Smooth muscle cell (in vitro differentiated cells): ENCODE data around the gene SUDS3. TPM values are rescaled to one million over a fixed set of nuclear protein-coding genes. Genes with fewer than 3 reads are reported as not detected.

Source experiments
- DNase-seq: peaks from one replicate; lab custom pipeline; 2025; ENCODE audit not compliant: unreplicated experiment; lab: John Stamatoyannopoulos, UW
- H2AFZ ChIP-seq: fragments of 200-600 bp; sonication (generic); 2 replicates; pipeline ENCODE4 v1.6.0; 2016; ENCODE audit warnings: antibody characterized with exemption, low read depth, mild to moderate bottlenecking
- H3F3A ChIP-seq: fragments of 200-600 bp; sonication (generic); 2 replicates; pipeline ENCODE4 v1.6.0; 2017; ENCODE audit warnings: antibody characterized with exemption, low read depth
- H3K27ac ChIP-seq: fragments of 200-600 bp; sonication (generic); 2 replicates; pipeline ENCODE4 v1.5.1; 2016; ENCODE audit warnings: low read depth, mild to moderate bottlenecking
- H3K27me3 ChIP-seq: fragments of 200-600 bp; sonication (generic); 2 replicates; pipeline ENCODE4 v1.6.1; 2016; ENCODE audit warnings: low read depth, mild to moderate bottlenecking
- H3K36me3 ChIP-seq: fragments of 200-600 bp; sonication (generic); 2 replicates; pipeline ENCODE4 v1.5.1; 2016; ENCODE audit warnings: low read depth
- H3K4me1 ChIP-seq: fragments of 200-600 bp; sonication (generic); 2 replicates; pipeline ENCODE4 v1.5.1; 2016; ENCODE audit warnings: low read depth
- H3K4me2 ChIP-seq: fragments of 200-600 bp; sonication (generic); 2 replicates; pipeline ENCODE4 v1.6.0; 2016; ENCODE audit warnings: mild to moderate bottlenecking
- H3K4me3 ChIP-seq: fragments of 200-600 bp; sonication (generic); 2 replicates; pipeline ENCODE4 v1.5.1; 2016; ENCODE audit warnings: mild to moderate bottlenecking
- H3K79me2 ChIP-seq: fragments of 200-600 bp; sonication (generic); 2 replicates; pipeline ENCODE4 v1.6.0; 2016; ENCODE audit warnings: low read depth, mild to moderate bottlenecking
- H3K9ac ChIP-seq: fragments of 200-600 bp; sonication (generic); 2 replicates; pipeline ENCODE4 v1.6.0; 2016; ENCODE audit warnings: low read depth
- H3K9me3 ChIP-seq: fragments of 200-600 bp; sonication (generic); replicated peaks from 2 replicates; pipeline ENCODE4 v1.5.1; 2016; ENCODE audit warnings: low read depth
- H4K20me1 ChIP-seq: fragments of 200-600 bp; sonication (generic); 2 replicates; pipeline ENCODE4 v1.6.0; 2016; ENCODE audit warnings: low read depth
- CTCF ChIP-seq: fragments of 200-600 bp; sonication (generic); IDR thresholded peaks from 2 replicates; pipeline ENCODE4 v1.5.1; 2017; ENCODE audit warnings: borderline replicate concordance, mild to moderate bottlenecking, antibody characterized with exemption; ENCODE audit not compliant: insufficient read depth, poor library complexity, severe bottlenecking
- WGBS: methylation state at CpG from one replicate; pipeline ENCODE4 v1.1.7; 2016; ENCODE audit warnings: low lambda C conversion rate; 5-methylcytosine and 5-hydroxymethylcytosine counted together
- polyA plus RNA-seq: library from polyadenylated mRNA; unstranded; fragments of >200 nt; fragmentation: Nextera tagmentation; extraction: Ambion mirVana; gene quantifications from 2 replicates; pipeline ENCODE4 v1.2.1, GENCODE V29; 2016
- total RNA-seq: library from RNA; depleted of rRNA; stranded (reverse); fragments of >200 nt; gene quantifications from 2 replicates; pipeline ENCODE4 v1.2.3, GENCODE V29; 2014

SUDS3 gene
- total and polyA plus RNA-seq, 2 experiments from 2014 or later, result 11.4 to 58.2 TPM

DNA sequence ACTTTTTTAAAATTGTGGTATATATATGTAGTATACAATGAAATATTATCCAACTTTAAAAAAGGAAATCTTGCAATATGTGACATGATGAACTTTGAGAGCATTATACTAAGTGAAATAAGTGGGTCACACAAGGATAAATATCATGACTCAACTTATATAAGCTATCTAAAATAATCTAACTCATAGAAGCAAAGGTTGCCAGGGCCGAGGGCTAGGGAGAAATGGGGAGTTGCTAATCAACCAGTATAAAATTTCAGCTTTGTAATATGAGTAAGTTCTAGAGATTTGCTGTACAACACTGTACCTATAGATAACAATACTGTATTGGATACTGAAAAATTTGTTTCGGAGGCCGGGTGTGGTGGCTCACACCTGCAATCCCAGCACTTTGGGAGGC lies 42.1 kb upstream of the SUDS3 start:
- no peaks in the 10 kb centered on the region for H3K79me2 ChIP-seq
- WGBS, result 92% methylated on average over 3 of the region's 3 CpGs
- H3K9ac ChIP-seq, result no peak overlapping the region
- no peak for DNase-seq
- no peaks in the 10 kb centered on the region for H3K9me3 ChIP-seq
- H3K4me3 ChIP-seq, result no peak overlapping the region
- no peak overlapping the region for H3K27ac ChIP-seq
- peaks cover 3% of the 10 kb centered on the region for H3K4me1 ChIP-seq
- TF ChIP-seq CTCF, result no peak
- no peaks in the 10 kb centered on the region for H4K20me1 ChIP-seq
- H3K27me3 ChIP-seq, result no peaks in the 10 kb centered on the region
- H3F3A ChIP-seq, result no peaks in the 10 kb centered on the region
- no peak overlapping the region for H2AFZ ChIP-seq
- no peak overlapping the region for H3K4me2 ChIP-seq
- H3K36me3 ChIP-seq, result no peaks in the 10 kb centered on the region

GRCh38 chr12:118334939-118335567 lies 41.3 kb upstream of the SUDS3 start:
- H3K9ac ChIP-seq, result no peak overlapping the region
- no peaks in the 10 kb centered on the region for H4K20me1 ChIP-seq
- TF ChIP-seq CTCF, result no peak
- no peak for DNase-seq
- no peaks in the 10 kb centered on the region for H3K79me2 ChIP-seq
- 94% methylated on average over 4 of the region's 4 CpGs for WGBS
- H3K27me3 ChIP-seq, result no peaks in the 10 kb centered on the region
- H2AFZ ChIP-seq, result no peak overlapping the region
- no peaks in the 10 kb centered on the region for H3F3A ChIP-seq
- H3K36me3 ChIP-seq, result no peaks in the 10 kb centered on the region
- H3K4me2 ChIP-seq, result no peak overlapping the region
- H3K27ac ChIP-seq, result no peak overlapping the region
- H3K9me3 ChIP-seq, result no peaks in the 10 kb centered on the region
- no peak overlapping the region for H3K4me3 ChIP-seq
- H3K4me1 ChIP-seq, result peaks cover 3% of the 10 kb centered on the region

DNA sequence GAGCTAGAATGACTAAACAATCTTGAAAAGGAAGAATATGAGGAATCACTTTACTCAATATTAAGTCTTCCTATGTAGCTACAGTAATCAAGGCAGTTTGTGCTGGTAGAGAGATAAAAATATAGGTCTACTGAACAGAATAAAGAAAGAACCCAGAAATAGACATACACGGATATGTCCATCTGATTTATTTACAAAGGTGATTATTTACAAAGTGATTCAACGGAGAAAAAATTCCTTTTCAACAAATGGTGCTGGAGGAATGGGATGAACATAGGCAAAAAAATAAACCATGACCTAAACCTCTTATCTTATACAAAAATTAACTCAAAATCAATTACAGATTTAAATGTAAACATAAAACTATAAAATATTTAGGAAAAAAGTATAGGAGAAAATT lies 40.2 kb upstream of the SUDS3 start:
- Histone ChIP-seq H3K27ac (no peak overlapping the region), H3K4me2 (no peak overlapping the region), H3K27me3 (no peaks in the 10 kb centered on the region), H3K9me3 (no peaks in the 10 kb centered on the region), H3K4me1 (no peaks in the 10 kb centered on the region), H3F3A (no peaks in the 10 kb centered on the region), H4K20me1 (no peaks in the 10 kb centered on the region), H3K36me3 (no peaks in the 10 kb centered on the region), H3K9ac (no peak overlapping the region), H2AFZ (no peak overlapping the region), H3K4me3 (no peak overlapping the region), H3K79me2 (no peaks in the 10 kb centered on the region)
- TF ChIP-seq CTCF, result no peak
- no peak for DNase-seq
- 89% methylated on average over 2 of the region's 2 CpGs for WGBS

GRCh38 chr12:118337194-118337838 lies 39.0 kb upstream of the SUDS3 start:
- H3K4me3 ChIP-seq, result no peak overlapping the region
- 81% methylated on average over 6 of the region's 6 CpGs for WGBS
- no peaks in the 10 kb centered on the region for H4K20me1 ChIP-seq

More at GRCh38 chr12:118337194-118337838, 39.0 kb upstream of the SUDS3 start:
- Histone ChIP-seq H3K36me3 (no peaks in the 10 kb centered on the region), H2AFZ (no peak overlapping the region), H3K4me2 (no peak overlapping the region), H3K27ac (no peak overlapping the region), H3K4me1 (no peaks in the 10 kb centered on the region), H3K9ac (no peak overlapping the region), H3K27me3 (no peaks in the 10 kb centered on the region), H3K79me2 (no peaks in the 10 kb centered on the region), H3K9me3 (no peaks in the 10 kb centered on the region), H3F3A (no peaks in the 10 kb centered on the region)
- DNase-seq, result no peak
- TF ChIP-seq CTCF, result no peak
